GM18517 (cell line): ENCODE results near the gene FAM110D.

Experiments used
- ATAC-seq: cut with Tn5 transposase; IDR thresholded peaks from one replicate; pipeline ENCODE4 v1.9.1; 2021; ENCODE audit warnings: mild to moderate bottlenecking, moderate library complexity; ENCODE audit not compliant: unreplicated experiment

The FAM110D gene

DNA sequence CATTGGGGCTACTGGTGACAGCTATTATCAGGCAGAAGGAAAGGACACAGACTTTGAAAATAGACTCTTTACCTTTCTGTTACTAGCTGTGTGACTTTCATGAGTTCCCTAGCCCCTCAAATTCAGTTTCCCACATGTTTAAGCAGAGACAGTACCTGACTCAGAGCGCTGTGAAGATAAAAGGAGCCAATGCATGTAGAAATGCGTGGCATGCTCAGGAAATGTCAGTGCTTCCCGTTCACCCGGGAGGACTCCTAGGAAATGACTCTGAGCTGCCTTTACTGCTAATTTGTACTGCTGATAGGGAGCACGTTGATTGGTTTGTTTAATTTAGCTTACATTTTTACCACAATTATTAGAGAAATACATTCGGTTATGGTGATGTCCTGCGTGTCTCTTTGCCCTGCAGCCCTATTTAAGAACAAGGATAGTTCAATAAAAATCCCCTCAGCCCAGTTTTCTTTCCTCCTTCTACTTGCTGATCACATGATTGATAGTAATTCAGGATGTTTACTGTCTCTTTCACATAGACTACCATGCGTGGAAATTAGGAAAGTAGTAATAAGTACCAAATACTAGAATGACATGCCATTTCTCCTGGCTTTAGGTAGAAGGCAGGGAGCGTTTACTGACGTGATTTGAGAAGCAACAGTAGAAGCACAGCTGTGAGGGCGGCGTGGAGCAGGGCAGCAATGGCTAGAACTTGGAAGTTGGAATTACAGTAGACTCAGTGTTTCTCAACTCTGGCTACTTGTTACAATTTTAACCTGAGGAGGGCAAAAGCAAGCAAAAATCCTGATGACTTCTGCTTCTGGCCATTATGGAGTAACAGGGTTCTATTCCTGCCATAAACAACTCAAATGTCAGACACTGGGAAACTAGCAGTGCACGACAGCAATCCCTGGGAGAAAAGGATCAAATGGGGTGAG lies 31.4 kb upstream of the FAM110D start:
- no peak for ATAC-seq

GRCh38 chr1:26129778-26130177 lies 29.1 kb upstream of the FAM110D start:
- no peak for ATAC-seq

- no peak for ATAC-seq
Measured at GRCh38 chr1:26130695-26131094, 28.2 kb upstream of the FAM110D start.

GRCh38 chr1:26132128-26132833 lies 26.6 kb upstream of the FAM110D start:
- no peak for ATAC-seq

DNA sequence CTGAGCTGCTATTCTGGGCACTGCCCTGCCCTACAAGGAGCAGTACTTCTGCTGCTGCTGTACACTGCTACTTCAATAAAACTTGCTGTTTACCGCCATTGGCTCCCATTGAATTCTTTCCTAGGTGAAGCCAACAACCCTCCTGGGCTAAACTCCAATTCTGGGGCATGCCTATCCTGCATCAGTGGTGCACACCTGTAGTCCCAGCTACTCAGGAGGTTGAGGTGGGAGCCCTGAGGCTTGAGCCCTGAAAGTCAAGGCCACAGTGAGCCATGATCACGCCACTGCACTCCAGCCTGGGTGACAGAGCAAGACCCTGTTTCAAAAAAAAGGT lies 26.1 kb upstream of the FAM110D start:
- ATAC-seq, result no peak

DNA sequence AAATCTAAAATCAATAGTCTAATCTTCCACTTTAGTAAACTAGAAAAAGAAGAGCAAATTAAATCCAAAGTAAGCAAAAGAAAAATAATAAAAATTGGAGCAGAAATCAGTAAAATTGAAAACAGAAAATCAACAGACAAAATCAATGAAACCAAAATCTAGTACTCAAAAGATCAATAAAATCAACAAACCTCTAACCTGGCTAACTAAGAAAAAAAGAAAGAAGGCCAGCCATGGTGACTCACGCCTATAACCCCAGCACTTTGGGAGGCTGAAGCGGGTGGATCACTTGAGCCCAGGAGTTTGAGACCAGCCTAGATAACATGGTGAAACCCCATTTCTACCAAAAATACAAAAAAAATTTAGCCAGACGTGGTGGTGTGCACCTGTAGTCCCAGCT lies 24.4 kb upstream of the FAM110D start:
- ATAC-seq, result no peak

DNA sequence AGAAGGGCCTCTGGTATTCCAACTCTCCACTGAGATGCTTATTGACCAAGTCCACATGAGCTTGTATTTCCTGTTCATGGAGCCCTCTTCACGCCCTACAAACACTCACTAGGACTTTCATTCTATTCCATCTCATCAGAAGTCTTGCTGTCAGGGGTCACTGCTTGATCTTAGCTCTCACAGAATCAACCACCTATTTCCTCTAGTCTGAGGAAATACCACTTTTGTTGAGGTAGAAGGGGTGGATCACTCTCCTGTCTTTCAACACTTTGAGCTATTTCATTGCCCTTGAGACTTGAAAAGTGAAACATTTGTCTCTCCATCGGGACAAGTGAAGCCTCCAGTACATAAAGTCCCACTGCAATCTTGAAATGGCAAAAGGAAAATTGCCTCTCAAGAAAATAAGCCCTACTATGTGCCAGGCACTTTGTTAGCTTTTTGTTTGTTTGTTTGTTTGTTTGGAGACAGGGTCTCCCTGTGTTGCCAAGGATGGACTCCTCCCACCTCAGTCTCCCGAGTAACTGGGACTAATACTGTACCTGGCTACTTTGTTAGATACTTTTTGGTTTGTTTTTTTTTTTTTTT lies 19.8 kb upstream of the FAM110D start:
- ATAC-seq, result no peak

DNA sequence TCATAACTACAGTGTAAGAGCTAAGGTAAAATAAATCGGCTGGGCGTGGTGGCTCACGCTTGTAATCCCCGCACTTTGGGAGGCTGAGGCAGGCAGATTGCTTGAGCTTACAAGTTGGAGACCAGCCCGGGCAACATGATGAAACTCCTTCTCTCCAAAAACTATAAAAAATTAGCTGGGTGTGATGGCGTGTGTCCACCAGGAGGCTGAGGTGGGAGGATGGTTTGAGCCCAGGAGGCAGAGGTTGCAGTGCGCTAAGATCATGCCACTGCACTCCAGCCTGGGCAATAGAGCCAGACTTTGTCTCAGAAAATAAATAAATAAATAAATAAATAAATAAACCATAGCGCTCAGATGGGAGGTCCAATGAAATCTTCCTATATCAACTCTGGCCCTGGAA lies 16.7 kb upstream of the FAM110D start:
- ATAC-seq, result no peak

GRCh38 chr1:26145041-26145959 lies 13.6 kb upstream of the FAM110D start:
- no peak for ATAC-seq

GRCh38 chr1:26145960-26146294 lies 13.0 kb upstream of the FAM110D start:
- no peak for ATAC-seq

DNA sequence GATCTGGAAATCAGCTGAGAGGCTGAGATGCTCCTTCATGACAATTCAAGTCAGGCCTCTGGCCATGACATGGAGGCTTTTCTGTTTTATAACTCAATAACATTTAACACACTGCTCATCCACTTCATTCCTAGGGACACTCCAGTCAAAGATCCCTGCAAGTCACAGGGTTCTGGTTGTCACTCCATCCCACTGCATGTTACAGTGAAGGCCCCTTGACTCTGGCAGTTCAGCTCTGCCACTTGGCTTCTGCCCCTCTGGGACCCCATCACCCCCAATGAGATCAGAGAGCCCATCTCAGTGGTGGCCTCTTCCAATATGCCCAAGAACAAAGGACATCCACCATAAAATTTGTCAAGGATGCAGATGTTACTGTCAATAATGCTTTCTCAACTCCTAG lies 10.0 kb upstream of the FAM110D start:
- ATAC-seq, result no peak

DNA sequence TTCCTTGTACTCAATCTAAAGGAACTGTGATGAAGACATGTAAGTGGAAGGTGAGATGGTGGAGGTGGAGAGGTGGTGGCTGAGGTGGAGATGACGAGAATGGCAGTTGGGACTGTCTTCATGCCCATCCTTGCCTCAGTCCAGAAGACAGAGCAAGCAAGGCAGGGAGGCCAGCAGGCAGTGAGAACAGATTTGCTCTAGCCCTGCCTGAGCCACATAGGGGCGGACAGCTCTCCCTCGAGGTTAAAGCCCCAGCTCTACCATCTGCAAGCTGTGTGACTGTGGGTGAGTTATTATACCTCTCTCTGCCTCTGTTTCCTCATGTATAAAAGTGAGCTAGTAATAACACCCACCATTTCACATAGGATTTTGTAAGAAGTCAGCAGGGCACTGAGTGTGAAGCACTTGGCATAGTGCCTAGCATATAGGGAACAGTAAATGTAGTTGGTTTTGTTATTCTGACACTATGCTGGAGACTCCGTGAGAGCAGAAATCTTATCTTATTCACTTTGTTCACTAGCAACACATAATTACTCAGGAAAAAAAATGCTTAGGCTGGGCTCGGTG lies 4.8 kb upstream of the FAM110D start:
- ATAC-seq, result no peak

- no peak for ATAC-seq
Measured at GRCh38 chr1:26154750-26155149, 4.1 kb upstream of the FAM110D start.

DNA sequence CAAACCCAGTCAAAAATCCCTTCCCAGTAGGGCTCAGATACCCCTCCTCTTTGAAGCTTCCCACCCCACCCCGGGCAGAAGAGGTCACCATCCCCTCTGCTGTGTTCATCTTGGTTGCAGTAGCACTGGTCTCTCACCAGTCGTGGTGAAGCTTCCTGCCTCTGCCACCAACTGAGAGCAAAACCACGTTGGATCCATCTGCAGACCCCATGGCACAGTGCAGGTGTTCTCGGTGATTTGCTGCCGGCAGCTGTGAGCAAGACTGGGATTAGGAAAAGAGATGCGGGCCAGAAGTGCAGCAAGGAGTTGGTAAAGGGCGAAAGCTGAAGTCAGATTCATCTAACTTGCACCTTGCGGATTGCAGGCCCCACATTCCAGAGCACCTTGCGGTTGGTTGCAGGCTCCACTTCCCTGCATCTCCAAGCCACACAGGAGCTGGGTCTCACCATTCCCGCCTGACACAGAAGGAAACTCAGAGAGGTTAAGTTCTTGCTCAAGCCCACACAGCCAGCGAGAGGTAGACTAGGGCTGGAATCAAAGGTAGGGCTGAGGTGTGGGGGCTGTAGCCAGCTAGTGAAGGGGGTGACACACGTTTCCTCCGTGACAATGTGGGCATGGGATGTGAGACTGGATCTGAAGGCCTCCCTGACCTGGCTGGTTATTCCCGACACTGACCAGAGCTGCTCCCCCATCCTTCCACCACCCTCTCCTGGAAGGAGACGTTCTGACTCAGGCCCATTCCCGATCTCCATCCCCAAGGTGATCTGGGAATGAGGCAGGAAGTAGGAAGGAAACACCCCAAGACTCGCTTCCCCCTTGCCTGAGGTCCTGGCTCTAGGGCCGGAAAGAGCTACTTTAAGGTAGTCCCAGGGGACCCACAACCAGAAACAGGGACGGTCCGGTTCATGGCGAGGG lies 3.3 kb upstream of the FAM110D start:
- ATAC-seq, result no peak

- ATAC-seq, result no peak
Measured at GRCh38 chr1:26156285-26157038, 2.4 kb upstream of the FAM110D start.

- ATAC-seq, result no peak
Measured at GRCh38 chr1:26158271-26158907, 490 bp upstream of the FAM110D start.

- ATAC-seq, result no peak
Measured at GRCh38 chr1:26159743-26160039, 812 bp downstream of the FAM110D start.

DNA sequence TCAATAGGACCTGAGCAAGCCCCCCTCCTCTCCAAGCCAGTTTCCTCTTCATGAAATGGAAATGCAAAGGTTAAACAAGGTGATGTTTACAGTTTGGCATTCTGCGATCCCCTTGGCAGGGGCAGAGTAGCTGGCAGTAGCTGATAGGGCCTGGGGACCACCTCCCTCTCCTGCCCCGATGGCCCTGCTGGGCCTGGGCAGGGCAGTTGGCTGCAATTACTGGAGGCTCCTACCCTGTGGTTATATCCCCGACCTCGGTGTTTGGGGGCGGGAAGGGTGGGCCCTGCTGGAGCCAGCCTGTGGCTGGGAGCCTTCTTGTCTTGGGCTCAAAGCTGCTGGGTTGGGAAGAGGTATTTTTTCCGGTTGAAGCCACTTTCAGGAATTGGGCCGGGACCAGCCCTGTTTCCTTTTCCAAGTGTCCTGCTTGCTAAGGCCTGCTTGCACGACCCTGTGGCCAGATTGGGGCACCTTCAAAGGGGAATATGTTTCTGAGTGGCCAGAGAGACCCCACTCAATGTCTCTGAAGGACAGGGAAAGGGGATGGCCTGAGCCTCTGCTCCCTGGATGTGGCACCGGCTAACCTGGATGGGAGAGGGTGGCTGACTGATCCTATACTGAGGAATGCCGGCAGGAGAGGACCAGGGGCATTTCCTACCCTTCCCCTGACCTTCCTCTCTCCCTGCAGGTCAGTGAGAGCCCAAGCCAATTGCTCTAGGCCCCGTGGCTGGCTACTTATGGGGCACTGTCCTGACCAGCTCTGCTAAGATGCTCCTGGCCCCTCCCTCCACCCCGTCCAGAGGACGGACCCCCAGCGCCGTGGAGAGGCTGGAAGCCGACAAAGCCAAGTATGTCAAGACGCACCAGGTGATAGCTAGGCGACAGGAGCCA lies 1.9 kb downstream of the FAM110D start:
- ATAC-seq, result no peak
